Muscle of arm (tissue), 12 donors: ENCODE data around the gene STAG3. TPM values are rescaled to one million over a fixed set of nuclear protein-coding genes. Genes with fewer than 3 reads are reported as not detected.
"Not testable (repeated sequence)": the region's sequence is repeated elsewhere in the genome, so short reads cannot be mapped to it uniquely, and the experiment has no call there.

Source experiments
- DNase-seq: peaks from one replicate; pipeline ENCODE4 v3.0.0-alpha.2; 2013
- polyA plus RNA-seq, 12 donors: library from polyadenylated mRNA; unstranded; fragments of 120-200 nt; gene quantifications; one replicate each; pipeline ENCODE4 v1.2.1, GENCODE V29; 2013; ENCODE audit not compliant: insufficient read length in 12 of 12

Gene STAG3
- polyA plus RNA-seq, 12 donors: 7.3 to 36.0 (median 18.6) TPM; not detected in 1

DNA sequence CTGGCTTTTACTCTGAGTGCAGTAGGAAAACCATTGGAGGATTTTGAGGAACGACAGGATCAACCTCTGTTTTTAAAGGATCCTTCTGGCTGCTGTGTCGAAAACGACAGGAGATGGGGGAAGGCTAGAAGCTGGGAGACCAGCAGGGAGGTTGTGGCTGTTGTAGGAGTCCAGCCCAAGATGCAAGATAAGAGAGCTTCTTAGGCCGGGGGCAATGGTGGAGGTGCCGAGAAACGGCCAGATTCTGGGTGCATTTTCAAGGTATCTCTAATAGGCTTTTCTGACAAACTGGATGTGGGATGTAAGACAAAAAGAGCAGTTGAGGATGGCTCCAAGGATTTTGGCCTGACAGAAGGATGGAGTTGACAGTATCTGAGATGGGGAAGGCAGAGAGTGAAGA lies 31.8 kb downstream of the STAG3 start:
- no peak for DNase-seq

DNA sequence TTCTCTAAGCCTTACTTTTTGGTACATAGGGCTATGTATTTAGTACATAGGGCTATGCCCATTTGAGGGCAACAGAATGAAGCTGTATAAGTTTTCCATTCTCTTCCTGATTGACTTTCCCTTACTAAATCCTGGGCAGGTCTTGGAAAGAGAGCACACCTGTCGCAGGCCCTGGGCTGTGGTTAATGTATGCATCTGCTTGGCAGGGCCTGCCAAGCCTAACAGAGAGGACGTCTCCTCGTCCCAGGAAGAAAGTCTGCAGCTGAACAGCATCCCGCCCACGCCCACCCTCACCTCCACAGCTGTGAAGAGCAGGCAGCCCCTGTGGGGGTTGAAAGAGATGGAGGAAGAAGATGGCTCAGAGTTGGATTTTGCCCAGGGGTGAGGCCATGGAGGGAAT lies 33.1 kb downstream of the STAG3 start:
- DNase-seq: no peak

DNA sequence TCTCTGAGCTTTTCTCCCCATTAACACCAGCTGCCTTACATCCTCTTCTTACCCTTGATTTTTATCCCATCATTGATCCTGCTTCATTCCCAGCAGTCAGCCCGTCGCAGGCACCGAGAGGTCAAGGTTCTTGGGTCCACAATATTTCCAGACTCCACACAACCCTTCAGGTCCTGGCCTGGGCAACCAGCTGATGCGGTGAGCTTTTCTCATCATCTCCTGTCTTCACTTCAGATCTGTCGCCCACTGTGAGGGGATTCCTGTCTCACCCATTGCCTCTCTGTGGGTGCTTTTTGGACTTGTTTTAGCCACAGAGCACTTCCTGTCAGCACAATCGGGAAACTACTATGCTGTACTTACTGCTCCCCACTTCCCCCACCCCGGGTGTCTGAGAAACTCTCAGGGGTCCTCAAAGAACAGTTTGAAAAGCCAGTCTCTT lies 33.6 kb downstream of the STAG3 start:
- DNase-seq: no peak

DNA sequence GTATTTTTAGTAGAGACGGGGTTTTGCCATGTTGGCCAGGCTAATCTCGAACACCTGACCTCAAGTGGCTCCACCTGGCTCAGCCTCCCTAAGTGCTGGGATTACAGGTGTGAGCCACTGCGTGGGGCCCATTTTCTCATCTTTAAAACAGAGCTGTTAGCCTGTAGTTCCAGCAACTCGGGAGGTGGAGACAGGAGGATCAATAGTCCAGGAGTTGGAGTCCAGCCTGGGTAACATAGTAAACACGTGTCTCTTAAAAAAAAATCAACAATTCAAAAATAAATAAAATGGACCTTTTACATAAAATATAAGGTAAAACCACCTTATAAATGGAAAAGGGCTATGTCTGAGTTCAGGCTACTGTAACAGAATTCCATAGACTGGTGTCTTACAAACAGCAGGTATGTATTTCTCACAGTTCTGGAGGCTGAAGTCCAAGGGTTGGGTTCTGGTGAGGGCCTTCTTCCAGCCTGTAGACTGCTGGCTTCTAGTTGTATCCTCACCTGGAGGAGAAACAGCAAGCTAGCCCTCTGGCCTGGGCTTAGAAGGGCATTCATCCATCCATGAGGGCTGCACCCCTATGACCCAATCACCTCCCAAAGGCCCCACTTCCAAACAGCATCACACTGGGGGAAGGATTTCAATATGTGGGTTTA lies 35.0 kb downstream of the STAG3 start:
- DNase-seq: no peak

DNA sequence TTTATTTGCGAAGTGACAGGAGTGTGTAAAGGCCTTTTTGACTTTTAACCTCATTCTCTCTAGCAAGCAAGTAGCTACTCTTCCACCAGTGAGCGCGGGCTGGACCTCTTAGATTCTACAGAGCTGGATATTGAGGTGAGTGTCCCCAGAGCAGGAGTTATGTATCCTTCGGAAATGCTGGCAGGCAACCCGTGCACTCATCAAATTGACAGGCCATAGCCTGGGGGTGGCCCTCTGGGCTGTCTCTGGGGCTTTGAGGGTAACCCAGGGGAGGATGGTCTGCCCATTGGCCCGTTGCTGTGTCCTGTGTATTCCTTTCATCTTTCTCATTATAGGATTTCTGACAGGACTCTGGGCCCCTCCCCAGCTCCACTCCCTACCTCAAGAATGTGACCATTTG lies 36.0 kb downstream of the STAG3 start:
- no peak for DNase-seq

DNA sequence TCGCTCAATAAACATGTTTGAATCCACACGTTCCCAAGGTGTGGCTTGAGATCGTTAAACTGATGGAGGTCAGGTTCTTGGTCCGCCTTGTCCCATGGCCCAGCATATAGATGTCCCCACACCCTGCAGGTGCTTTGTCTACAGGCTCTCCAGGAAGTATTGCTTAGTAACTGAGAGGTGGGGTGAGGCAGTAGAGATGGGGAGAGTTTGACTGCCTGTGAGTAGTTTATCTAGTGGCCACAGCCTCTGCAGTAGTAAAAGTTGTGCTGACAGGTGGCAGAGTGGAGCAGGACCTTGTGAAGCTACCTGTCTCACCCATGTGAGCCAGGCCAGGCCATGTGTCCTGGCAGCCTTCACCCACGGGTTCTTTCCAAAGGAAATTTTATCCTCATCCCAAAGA lies 36.6 kb downstream of the STAG3 start:
- DNase-seq: not testable (repeated sequence)

DNA sequence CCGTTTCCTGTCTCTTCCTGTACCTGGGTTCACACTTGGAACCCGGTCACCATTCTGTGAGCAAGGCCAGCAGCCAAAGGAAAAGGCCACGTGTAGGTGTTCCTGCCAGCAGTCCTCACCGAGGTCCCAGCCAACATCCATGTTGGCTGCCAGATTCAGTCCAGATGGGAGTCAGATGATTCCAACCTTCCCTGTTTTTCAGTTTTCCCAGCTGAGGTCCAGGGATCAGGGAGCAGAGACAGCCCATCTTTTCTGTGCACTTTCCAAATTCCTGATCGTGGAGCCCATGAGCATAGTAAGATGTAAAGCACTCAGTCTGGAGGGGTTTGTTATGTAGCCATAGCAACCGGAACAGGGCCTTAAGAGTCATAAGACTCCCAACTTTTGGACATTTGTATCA lies 38.2 kb downstream of the STAG3 start:
- peak; percentile 93 for DNase-seq

DNA sequence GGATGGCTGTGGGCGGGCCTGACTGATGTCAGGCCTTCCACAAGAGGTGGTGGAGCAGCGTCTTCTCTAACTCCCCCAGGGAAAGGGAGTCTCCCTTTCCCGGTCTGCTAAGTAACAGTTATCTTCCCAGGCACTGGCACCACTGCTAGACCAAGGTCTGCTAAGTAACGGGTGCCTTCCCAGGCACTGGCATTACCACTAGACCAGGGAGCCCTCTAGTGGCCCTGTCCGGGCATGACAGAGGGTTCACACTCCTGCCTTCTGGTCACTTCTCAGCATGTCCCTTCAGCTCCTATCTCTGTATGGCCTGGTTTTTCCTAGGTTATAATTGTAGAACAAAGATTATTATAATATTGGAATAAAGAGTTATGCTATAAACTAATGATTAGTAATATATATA lies 40.2 kb downstream of the STAG3 start:
- DNase-seq: not testable (repeated sequence)

DNA sequence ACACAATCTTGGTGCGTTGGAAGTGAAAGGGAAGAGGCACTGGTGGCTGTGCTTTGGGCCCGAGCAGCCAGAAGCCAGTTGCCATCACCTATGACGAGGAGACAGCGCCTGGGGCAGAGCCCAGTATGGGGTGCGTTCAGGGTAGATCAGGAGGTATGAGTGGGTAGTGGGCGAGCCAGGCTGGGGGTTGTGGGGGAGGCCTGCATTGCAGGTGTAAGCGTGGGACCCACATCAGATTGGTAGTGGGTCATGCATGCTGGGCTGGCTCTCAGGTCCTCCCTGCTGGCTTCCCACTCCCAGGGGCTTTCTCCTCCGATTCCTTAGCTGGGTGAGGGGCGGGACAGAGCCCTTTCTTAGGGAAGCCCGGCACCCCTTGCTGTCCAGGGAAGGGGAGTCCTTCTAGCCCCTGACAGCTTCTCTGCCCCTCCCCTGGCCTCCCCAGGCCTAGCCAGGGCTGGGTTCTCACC lies 41.6 kb downstream of the STAG3 start:
- DNase-seq: no peak

DNA sequence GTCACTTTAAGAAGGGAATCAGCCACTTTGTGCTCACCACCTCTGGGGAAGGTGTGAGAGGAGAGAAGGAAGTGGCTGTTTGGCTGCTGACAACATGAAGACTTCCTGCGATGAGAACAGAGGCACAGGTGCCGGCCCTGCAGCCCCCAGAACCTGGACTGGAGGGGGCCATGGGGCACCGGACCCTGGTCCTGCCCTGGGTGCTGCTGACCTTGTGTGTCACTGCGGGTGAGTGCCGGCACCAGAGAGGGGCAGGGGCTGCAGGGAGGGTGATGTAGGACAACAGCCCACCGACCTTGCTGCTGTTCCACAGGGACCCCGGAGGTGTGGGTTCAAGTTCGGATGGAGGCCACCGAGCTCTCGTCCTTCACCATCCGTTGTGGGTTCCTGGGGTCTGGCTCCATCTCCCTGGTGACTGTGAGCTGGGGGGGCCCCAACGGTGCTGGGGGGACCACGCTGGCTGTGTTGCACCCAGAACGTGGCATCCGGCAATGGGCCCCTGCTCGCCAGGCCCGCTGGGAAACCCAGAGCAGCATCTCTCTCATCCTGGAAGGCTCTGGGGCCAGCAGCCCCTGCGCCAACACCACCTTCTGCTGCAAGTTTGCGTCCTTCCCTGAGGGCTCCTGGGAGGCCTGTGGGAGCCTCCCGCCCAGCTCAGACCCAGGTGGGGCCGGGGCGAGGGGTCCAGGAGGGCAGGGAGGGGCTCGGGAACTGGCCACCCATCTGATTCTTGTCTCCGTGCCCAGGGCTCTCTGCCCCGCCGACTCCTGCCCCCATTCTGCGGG lies 42.3 kb downstream of the STAG3 start, which contains the start of gene PVRIG:
Gene PVRIG, plus strand, starts transcription at position 149 of the 785 bp plus-strand sequence. Its CDS starts 22 bp downstream, at position 171.
- not testable (repeated sequence) for DNase-seq

DNA sequence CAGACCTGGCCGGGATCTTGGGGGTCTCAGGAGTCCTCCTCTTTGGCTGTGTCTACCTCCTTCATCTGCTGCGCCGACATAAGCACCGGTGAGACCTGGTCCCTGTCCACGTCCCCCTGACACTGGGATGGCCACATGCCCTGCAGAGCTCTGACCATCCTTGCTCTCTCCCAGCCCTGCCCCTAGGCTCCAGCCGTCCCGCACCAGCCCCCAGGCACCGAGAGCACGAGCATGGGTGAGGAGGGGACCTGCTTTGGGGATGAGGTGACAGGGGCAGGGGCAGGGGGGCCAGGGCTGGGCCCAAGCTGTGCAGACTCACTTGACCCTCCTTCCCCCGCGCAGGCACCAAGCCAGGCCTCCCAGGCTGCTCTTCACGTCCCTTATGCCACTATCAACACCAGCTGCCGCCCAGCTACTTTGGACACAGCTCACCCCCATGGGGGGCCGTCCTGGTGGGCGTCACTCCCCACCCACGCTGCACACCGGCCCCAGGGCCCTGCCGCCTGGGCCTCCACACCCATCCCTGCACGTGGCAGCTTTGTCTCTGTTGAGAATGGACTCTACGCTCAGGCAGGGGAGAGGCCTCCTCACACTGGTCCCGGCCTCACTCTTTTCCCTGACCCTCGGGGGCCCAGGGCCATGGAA lies 43.0 kb downstream of the STAG3 start:
- no peak for DNase-seq

DNA sequence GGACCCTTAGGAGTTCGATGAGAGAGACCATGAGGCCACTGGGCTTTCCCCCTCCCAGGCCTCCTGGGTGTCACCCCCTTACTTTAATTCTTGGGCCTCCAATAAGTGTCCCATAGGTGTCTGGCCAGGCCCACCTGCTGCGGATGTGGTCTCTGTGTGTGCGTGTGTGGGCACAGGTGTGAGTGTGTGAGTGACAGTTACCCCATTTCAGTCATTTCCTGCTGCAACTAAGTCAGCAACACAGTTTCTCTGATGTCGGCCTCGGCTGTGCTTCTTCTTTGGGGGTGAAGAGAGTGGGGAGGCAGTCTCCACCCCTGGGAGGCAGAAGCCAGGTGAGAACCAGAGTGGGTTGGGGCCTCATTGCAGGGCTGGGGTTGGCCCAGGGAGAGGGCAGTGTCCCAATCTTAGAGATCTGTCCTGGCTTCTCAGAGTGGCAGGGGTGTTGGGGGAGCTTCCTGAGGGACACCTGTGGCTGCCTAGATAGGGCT lies 43.6 kb downstream of the STAG3 start:
- DNase-seq: no peak

DNA sequence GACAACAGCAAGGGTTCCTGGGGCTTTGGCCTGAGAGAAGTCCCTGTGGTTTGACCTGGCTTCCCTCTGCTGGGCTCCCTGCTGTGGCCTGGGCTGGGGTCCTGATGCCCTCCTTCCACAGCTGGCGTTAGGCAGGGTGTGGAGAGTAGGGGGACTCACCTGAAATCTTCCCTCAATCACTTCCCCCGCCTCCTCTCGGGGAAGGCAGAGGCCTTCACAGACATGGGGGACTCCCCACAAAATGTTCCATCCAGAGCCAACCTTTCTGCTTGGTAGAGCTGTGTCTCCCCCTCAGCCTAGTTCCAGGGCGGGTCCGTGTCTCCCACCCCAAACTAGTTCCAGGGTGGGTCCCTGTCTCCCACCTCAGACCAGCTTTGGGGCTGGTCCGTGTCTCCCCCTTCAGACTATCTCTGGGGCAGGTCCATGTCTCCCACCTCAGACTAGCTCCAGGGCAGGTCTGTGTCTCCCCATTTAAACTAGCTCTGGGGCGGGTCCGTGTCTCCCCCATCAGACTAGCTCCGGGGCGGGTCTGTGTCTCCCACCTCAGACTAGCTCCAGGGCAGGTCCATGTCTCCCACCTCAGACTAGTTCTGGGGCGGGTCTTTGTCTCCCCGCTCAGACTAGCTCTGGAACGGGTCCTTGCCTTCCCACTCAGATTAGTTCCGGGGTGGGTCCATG lies 44.2 kb downstream of the STAG3 start:
- no peak for DNase-seq

DNA sequence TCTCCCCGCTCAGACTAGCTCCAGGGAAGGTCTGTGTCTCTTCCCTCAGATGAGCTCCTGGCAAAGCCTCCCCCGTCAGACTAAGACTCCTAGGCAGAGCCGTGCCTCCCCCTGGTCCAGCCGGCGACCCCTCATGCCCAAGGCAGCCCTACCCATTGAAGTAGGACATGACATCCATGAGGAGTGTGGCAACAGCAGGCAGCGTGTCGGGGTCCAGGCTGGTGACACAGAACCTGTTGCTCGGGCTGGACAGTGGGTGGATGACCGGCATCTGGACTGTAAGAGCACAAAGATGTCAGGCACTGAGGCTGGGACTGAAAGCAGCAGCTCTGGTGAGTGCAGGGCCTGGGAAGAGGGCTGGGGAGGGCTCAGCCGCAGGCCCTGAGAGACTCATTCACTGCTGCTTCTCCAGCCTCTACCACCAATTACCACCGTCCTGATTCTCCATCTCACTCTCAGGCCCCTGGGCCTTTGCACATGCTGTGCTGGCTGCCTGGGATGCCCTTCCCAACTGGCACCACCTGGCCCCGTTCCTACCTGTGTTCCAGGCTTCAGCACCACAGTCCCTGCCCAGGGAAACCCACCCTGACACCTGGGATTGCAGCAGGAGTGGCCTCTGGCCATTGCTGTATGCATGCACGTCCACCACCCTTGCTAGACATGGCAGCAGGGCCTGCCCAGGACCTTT lies 44.9 kb downstream of the STAG3 start:
- DNase-seq: no peak

DNA sequence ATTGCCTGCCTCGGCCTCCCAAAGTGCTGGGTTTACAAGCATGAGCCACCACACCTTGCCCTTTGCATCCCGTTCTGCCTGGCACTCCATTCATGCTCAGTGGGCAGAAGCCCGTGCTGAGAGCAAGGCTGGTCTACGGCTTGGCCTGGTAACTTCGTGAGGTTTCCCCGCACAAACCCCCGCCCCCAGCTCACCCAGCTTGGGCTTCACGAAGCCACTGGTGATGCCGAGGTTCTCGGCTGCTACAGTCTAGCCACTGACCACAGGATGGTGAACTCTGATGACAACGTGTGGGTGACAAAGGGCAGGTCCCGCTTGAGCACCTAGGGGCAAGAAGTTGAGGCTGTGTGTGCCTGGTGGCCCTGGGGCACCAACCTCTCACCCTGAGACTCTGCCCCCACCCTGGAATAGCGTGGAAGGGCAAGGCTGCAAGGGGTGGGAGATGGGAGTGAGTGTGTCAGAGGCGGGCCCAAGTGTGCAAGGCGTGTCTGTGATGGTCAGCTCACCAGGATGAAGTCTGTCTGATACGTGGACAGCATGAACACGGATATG lies 45.7 kb downstream of the STAG3 start:
- DNase-seq: not testable (repeated sequence)

DNA sequence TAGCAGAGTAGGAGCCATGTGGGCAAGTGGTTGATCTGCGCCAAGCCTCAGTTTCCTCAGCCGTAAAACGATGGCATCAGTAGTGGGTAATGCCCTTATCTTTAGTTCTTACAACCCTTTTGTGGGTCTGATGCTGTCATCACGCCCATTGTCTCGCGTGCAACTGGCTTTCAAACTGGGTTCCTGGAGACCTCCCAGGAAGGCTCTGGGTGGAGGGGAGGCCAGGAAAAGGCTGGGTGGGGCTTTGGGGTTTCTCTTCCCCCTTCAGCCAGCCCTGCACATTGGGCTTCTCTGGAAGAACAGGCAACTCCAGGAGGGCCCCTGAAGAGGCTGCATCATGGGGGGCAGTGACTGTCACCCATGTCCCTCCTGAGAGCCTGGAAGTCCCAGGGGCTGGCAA lies 47.2 kb downstream of the STAG3 start:
- not testable (repeated sequence) for DNase-seq

DNA sequence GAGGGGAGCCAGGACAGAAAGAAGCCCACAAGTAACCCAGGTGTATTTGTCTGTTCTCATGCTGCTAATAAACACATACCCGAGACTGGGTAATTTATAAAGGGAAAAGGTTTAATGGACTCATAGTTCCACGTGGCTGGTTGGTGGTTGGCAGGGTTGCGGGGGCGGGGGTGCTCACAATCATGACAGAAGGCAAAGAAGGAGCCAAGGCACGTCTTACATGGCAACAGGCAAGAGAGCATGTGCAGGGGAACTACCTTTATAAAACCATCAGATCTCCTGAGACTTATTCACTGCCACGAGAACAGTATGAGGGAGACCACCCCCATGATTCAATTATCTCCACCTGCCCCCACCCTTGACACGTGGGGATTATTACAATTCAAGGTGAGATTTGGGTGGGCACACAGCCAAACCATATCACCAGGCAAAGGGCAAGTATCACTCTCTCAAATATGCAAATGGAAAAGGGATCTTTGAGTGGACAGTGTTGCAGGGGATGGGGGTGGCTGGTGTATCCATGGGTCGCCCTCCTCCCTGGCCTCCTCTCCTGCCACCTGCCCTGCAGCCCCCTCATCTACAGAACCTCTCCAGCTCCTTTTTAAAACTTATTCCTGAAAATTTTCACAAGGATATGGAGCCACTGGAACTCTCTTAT lies 57.1 kb downstream of the STAG3 start:
- DNase-seq: not testable (repeated sequence)

DNA sequence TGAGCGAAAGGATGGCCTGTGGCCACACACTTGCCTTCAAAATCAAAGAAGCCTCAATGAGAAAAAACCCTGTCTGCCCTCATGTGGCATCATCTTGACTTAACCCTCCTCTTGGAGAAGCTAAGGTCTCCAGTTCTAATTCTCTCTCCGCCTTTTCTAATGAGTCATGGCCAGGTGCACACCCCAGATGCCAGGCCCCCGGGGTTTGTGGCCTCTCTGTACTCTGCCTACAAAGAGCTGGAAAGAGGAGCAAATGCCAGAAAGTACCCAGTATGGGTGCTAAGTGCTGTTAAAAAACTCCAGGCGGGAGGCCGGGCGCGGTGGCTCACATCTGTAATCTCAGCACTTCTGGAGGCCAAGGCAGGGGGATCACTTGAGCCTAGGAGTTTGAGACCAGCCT lies 62.3 kb downstream of the STAG3 start:
- DNase-seq: not testable (repeated sequence)

DNA sequence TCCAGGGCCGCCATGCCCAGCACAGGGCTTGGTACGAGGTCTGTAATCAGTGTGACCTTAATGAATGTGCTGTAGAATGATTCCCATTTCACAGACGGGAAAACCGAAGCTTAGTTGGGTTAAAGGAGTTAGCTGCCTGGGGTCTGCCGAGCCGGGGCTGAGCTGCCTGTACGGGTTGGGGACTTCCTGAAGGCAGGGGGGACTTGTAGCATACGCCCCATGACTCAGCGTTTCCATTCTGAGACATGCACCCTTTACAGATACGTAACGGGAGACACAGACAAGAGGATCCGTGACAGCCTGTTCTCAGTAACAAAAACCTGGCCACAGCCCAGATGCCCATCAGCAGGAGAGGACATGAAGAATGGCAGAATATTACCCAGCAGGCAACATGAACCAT lies 65.7 kb downstream of the STAG3 start:
- DNase-seq: not testable (repeated sequence)

DNA sequence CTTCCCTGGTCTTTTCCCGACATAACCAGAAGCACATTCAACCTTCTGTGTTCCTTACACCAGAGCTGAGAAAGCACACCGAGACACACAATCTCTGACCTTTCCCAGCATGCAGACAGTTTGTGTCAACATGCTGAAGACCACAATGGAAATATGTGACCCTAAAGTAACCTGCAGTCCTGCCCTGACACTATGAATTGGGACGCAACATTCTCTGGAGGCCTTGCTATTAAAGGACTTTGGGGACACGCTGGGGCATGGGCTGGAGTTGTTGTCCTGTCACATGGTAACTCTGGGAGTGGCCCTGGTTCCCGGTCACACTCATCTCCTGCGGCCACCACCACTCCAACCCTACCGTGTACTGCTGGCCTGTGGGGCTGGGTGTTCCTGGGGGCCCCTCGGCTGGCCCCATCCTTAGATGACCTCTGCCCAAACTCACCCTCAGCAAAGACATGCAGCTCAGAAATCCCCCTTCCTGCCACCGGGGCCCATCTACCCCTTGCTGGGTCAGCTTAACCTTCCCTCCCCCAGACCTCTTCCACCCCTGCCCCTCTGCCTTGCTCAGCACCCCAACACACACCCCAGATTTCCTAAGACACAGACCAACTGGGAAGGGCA lies 67.4 kb downstream of the STAG3 start:
- DNase-seq: not testable (repeated sequence)
